Keratinocyte (primary cell): ENCODE measurements around the gene ARRDC1. TPM values are rescaled to one million over a fixed set of nuclear protein-coding genes. Genes with fewer than 3 reads are reported as not detected.

Experiments
- DNase-seq: peaks from one replicate; pipeline ENCODE4 v3.0.0-alpha.2; 2011; ENCODE audit warnings: low read depth, missing footprints, low spot score
- FAIRE-seq: peaks from 2 replicates; lab custom pipeline; 2011; peaks lifted over from hg19 to GRCh38; lab: Jason Lieb, UNC
- H2AFZ ChIP-seq: 2 replicates; pipeline ENCODE4 v1.6.0; 2012; ENCODE audit warnings: low read length, control low read depth, inconsistent platforms; ENCODE audit not compliant: control insufficient read depth
- H3K27ac ChIP-seq: 2 replicates; pipeline ENCODE4 v1.5.1; 2011; ENCODE audit warnings: low read length; ENCODE audit not compliant: control insufficient read depth, insufficient read depth
- H3K27me3 ChIP-seq: 3 replicates; pipeline ENCODE4 v1.6.0; 2011; ENCODE audit warnings: low read length; ENCODE audit not compliant: control insufficient read depth, insufficient read depth; ENCODE audit errors: extremely low read depth
- H3K36me3 ChIP-seq, 2 experiments: 2 replicates in 1 of 2; 3 replicates in 1 of 2; pipeline ENCODE4 v1.5.1; 2011; ENCODE audit warnings: low read length in 2 of 2, mild to moderate bottlenecking in 1 of 2; ENCODE audit not compliant: control insufficient read depth in 2 of 2, insufficient read depth in 2 of 2; ENCODE audit errors: extremely low read depth in 1 of 2
- H3K4me1 ChIP-seq: 3 replicates; pipeline ENCODE4 v1.5.1; 2011; ENCODE audit warnings: low read length; ENCODE audit not compliant: control insufficient read depth, insufficient read depth; ENCODE audit errors: extremely low read depth
- H3K4me2 ChIP-seq: 3 replicates; pipeline ENCODE4 v1.6.0; 2011; ENCODE audit warnings: low read depth, low read length; ENCODE audit not compliant: control insufficient read depth, insufficient read depth; ENCODE audit errors: extremely low read depth
- H3K4me3 ChIP-seq, 3 experiments: fragments of 200-600 bp in 1 of 3; sonication (generic) in 1 of 3; 2 replicates in 2 of 3; 3 replicates in 1 of 3; pipeline ENCODE4 v1.5.1; 2011 to 2016; ENCODE audit warnings: low read length in 3 of 3, mild to moderate bottlenecking in 3 of 3, control low read depth in 2 of 3, inconsistent platforms in 1 of 3, low read depth in 1 of 3, mixed read lengths in 1 of 3, mixed run types in 1 of 3, moderate library complexity in 1 of 3; ENCODE audit not compliant: control insufficient read depth in 2 of 3, insufficient read depth in 2 of 3; ENCODE audit errors: extremely low read depth in 1 of 3
- H3K79me2 ChIP-seq: 2 replicates; pipeline ENCODE4 v1.6.0; 2012; ENCODE audit warnings: low read length; ENCODE audit not compliant: control insufficient read depth, insufficient read depth
- H3K9ac ChIP-seq: 3 replicates; pipeline ENCODE4 v1.6.0; 2011; ENCODE audit warnings: low read length; ENCODE audit not compliant: control insufficient read depth, insufficient read depth; ENCODE audit errors: extremely low read depth
- H3K9me1 ChIP-seq: 3 replicates; pipeline ENCODE4 v1.6.0; 2011; ENCODE audit warnings: low read length; ENCODE audit not compliant: control insufficient read depth, insufficient read depth; ENCODE audit errors: extremely low read depth
- H3K9me3 ChIP-seq: 2 replicates; pipeline ENCODE4 v1.5.1; 2012; ENCODE audit warnings: low read depth, low read length; ENCODE audit not compliant: control insufficient read depth
- H4K20me1 ChIP-seq: 3 replicates; pipeline ENCODE4 v1.6.0; 2011; ENCODE audit warnings: low read length; ENCODE audit not compliant: control insufficient read depth, insufficient read depth; ENCODE audit errors: extremely low read depth
- EZH2 ChIP-seq: IDR thresholded peaks from one replicate; pipeline ENCODE4 v1.6.1; 2012; ENCODE audit warnings: inconsistent platforms, mild to moderate bottlenecking, low read length, moderate library complexity
- dilution Hi-C: fragments of 300-500 bp; cut with MboI; formaldehyde crosslinking; loops from one replicate; pipeline ENCODE4 v1.7.0; 2020; ENCODE audit warnings: low sequenced_read_pairs; ENCODE audit not compliant: extremely low pct_ligation_motif_present
- polyA minus RNA-seq, 3 experiments: library from RNA; depleted of rRNA, polyadenylated mRNA; stranded (reverse); fragments of >200 nt; gene quantifications; 1 replicate in 1 of 3; 2 replicates in 1 of 3; 3 replicates in 1 of 3; pipeline ENCODE4 v1.2.3, GENCODE V29; 2011
- polyA plus RNA-seq, 5 experiments: library from polyadenylated mRNA; depleted of rRNA in 3 of 5; stranded (reverse) in 3 of 5; stranded (forward) in 1 of 5; unstranded in 1 of 5; fragments of >200 nt; gene quantifications; 1 replicate in 1 of 5; 2 replicates in 3 of 5; 3 replicates in 1 of 5; pipeline versions ENCODE4 v1.2.1 to v1.2.3, GENCODE V29; 2011 to 2012; ENCODE audit warnings: missing spikeins in 2 of 5, low read depth in 1 of 5, low replicate concordance in 1 of 5
- TF ChIP-seq, protein P1 (sequence below), 3 experiments: IDR thresholded peaks in 1 of 3; conservative IDR thresholded peaks in 1 of 3; optimal IDR thresholded peaks in 1 of 3; 2 replicates in 2 of 3; 3 replicates in 1 of 3; pipeline versions ENCODE3 to v1.5.1; 2011; ENCODE audit warnings: low read length in 3 of 3, mild to moderate bottlenecking in 3 of 3, moderate library complexity in 2 of 3, control low read depth in 1 of 3, inconsistent platforms in 1 of 3; ENCODE audit not compliant: insufficient read depth in 2 of 3; ENCODE audit errors: extremely low read depth in 1 of 3

Gene ARRDC1, protein sequence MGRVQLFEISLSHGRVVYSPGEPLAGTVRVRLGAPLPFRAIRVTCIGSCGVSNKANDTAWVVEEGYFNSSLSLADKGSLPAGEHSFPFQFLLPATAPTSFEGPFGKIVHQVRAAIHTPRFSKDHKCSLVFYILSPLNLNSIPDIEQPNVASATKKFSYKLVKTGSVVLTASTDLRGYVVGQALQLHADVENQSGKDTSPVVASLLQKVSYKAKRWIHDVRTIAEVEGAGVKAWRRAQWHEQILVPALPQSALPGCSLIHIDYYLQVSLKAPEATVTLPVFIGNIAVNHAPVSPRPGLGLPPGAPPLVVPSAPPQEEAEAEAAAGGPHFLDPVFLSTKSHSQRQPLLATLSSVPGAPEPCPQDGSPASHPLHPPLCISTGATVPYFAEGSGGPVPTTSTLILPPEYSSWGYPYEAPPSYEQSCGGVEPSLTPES
- polyA plus RNA-seq (94.7 to 163 TPM (median 102 TPM) in 3 replicates), polyA minus RNA-seq (102 to 286 TPM (median 125 TPM) in 3 replicates)
- 109 TPM for polyA plus RNA-seq (2011; ENCODE audit: low read depth)
- polyA plus RNA-seq (2011; cell fraction: cytosol; rRNA removed), result 66.6 and 112 TPM in 2 replicates
- 352 and 475 TPM in 2 replicates for polyA plus RNA-seq (2011; cell fraction: nucleus; rRNA removed)
- 76.1 and 101 TPM in 2 replicates for polyA plus RNA-seq (2012; ENCODE audit: low replicate concordance)
- 104 TPM for polyA minus RNA-seq (2011; cell fraction: cytosol; rRNA and poly(A)+ RNA removed)
- 120 and 135 TPM in 2 replicates for polyA minus RNA-seq (2011; cell fraction: nucleus; rRNA and poly(A)+ RNA removed)

- H3K4me3 ChIP-seq, result peak within 1 kb of the TSS; percentile 68 to 91 (median 68)
- H3K4me2 ChIP-seq, result peak within 1 kb of the TSS; percentile 83
- DNase-seq, result peak; percentile 80
- dilution Hi-C loops, result no loop called here
- peak within 1 kb of the TSS; percentile 47 for H3K27ac ChIP-seq
- peaks cover 42% of the 10 kb centered on the region for H3K79me2 ChIP-seq
- FAIRE-seq, result no peak
- TF ChIP-seq, protein P1, sequence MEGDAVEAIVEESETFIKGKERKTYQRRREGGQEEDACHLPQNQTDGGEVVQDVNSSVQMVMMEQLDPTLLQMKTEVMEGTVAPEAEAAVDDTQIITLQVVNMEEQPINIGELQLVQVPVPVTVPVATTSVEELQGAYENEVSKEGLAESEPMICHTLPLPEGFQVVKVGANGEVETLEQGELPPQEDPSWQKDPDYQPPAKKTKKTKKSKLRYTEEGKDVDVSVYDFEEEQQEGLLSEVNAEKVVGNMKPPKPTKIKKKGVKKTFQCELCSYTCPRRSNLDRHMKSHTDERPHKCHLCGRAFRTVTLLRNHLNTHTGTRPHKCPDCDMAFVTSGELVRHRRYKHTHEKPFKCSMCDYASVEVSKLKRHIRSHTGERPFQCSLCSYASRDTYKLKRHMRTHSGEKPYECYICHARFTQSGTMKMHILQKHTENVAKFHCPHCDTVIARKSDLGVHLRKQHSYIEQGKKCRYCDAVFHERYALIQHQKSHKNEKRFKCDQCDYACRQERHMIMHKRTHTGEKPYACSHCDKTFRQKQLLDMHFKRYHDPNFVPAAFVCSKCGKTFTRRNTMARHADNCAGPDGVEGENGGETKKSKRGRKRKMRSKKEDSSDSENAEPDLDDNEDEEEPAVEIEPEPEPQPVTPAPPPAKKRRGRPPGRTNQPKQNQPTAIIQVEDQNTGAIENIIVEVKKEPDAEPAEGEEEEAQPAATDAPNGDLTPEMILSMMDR (optimal IDR thresholded peaks at IDR 0.05 in 1 of 3, IDR thresholded peaks at IDR 0.05 in 1 of 3, conservative IDR thresholded peaks at IDR 0.05 in 1 of 3; ENCODE audit: extremely low read depth in 1 of 3, insufficient read depth in 2 of 3, low read length in 3 of 3), result no peak
- TF ChIP-seq EZH2, result no peak
- H3K4me1 ChIP-seq, result peaks cover 9% of the 10 kb centered on the region
- H3K9me3 ChIP-seq, result no peaks in the 10 kb centered on the region
- no peaks in the 10 kb centered on the region for H4K20me1 ChIP-seq
- peak within 1 kb of the TSS; percentile 70 for H3K9ac ChIP-seq
- peaks cover 0 to 5% of the 10 kb centered on the region in 2 experiments for H3K36me3 ChIP-seq
- peak within 1 kb of the TSS; percentile 13 for H2AFZ ChIP-seq
- H3K9me1 ChIP-seq, result no peaks in the 10 kb centered on the region
- H3K27me3 ChIP-seq, result no peaks in the 10 kb centered on the region
Measured at GRCh38 chr9:137605121-137606004, at the start of gene ARRDC1. Gene ARRDC1, plus strand, starts transcription at chr9:137605686. Its CDS starts 32 bp downstream, at chr9:137605718.

DNA sequence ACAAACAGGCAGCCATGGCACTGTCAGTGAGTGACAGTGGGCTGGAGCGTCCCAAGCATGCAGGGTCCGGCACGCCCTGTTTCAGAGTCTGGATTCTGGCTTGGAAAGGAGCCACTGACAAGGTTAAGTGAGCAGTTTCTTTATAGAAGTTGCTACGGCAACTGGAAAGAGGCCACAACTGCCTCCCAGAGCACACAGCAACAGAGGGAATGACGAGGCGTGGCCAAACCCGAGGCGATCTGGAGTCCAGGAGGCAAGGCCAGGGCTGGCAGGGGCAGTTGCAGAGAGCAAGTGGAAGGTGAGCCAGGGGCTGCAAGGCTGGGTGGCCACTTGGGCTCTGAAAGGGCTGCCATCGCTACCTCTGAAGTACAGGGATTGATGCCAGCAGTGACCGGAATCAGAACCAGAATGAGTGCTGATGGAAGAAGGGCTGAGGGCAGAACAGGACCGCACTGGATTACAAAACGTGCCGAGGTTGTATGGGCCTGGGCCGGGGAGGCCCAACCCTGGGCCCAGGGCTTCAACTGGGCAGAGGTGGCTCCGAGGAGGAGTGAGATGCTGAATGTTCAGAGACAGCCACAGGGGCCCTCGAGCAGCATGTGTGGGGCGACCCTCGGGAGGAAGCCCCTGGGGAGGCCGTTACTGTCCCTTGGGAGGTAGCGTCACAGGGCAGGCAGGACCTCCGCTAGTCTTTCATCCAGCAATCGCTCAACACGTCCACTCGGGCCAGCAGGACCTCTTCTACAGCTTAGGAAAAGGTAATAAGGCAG lies 49.2 kb upstream of the ARRDC1 start:
- no peak overlapping the region for H2AFZ ChIP-seq
- peaks cover 13% of the 10 kb centered on the region for H3K79me2 ChIP-seq
- no peaks in the 10 kb centered on the region for H3K27me3 ChIP-seq
- H3K27ac ChIP-seq, result no peak overlapping the region
- H3K4me1 ChIP-seq, result peaks cover 6% of the 10 kb centered on the region
- H3K9me3 ChIP-seq, result no peaks in the 10 kb centered on the region
- peaks cover 19 to 31% of the 10 kb centered on the region in 2 experiments for H3K36me3 ChIP-seq
- H3K4me2 ChIP-seq, result no peak overlapping the region
- peaks cover 6% of the 10 kb centered on the region for H3K9me1 ChIP-seq
- TF ChIP-seq EZH2, result no peak
- TF ChIP-seq, protein P1 (optimal IDR thresholded peaks at IDR 0.05 in 1 of 3, IDR thresholded peaks at IDR 0.05 in 1 of 3, conservative IDR thresholded peaks at IDR 0.05 in 1 of 3; ENCODE audit: extremely low read depth in 1 of 3, insufficient read depth in 2 of 3, low read length in 3 of 3), result no peak
- dilution Hi-C loops, result no loop called here
- no peak for FAIRE-seq
- no peak overlapping the region for H3K4me3 ChIP-seq
- DNase-seq, result no peak
- H3K9ac ChIP-seq, result no peak overlapping the region
- peaks cover 2% of the 10 kb centered on the region for H4K20me1 ChIP-seq
